CD4-positive, CD25-positive, alpha-beta regulatory T cell (primary cell): ENCODE measurements around the gene DOCK3. TPM values are rescaled to one million over a fixed set of nuclear protein-coding genes. Genes with fewer than 3 reads are reported as not detected.

Experiments
- ATAC-seq, 2 donors: fragments of 150-1000 bp; cut with Tn5 transposase; one replicate each; pipeline ENCODE4 v1.10.0; 2021; ENCODE audit warnings: low read depth in 2 of 2, moderate number of reproducible peaks in 2 of 2, moderate library complexity in 1 of 2
- DNase-seq, 3 donors: peaks; one replicate each; pipeline versions ENCODE4 v3.0.0 to v3.0.0-alpha.2; 2012 to 2022; ENCODE audit warnings: mixed read lengths in 1 of 3
- H3K27ac ChIP-seq: one replicate; pipeline ENCODE4 v1.7.0; 2013; ENCODE audit warnings: mild to moderate bottlenecking, low read length; ENCODE audit not compliant: insufficient read depth, poor library complexity, severe bottlenecking
- H3K27me3 ChIP-seq: one replicate; pipeline ENCODE4 v1.7.0; 2013; ENCODE audit warnings: low read length; ENCODE audit not compliant: control insufficient read depth, insufficient read depth
- H3K36me3 ChIP-seq: one replicate; pipeline ENCODE4 v1.7.0; 2013; ENCODE audit warnings: mild to moderate bottlenecking, low read length, moderate library complexity; ENCODE audit not compliant: control insufficient read depth, insufficient read depth
- H3K4me1 ChIP-seq: 2 replicates; pipeline ENCODE4 v1.7.0; 2013; ENCODE audit warnings: mild to moderate bottlenecking, low read length; ENCODE audit not compliant: insufficient read depth, control insufficient read depth, poor library complexity, severe bottlenecking
- H3K4me3 ChIP-seq: one replicate; pipeline ENCODE4 v1.7.0; 2013; ENCODE audit warnings: low read depth, mild to moderate bottlenecking, low read length, moderate library complexity
- H3K9me3 ChIP-seq, 2 experiments: 1 replicate in 1 of 2; 2 replicates in 1 of 2; pipeline ENCODE4 v1.7.0; 2013; ENCODE audit warnings: low read length in 2 of 2, mild to moderate bottlenecking in 1 of 2, moderate library complexity in 1 of 2; ENCODE audit not compliant: control insufficient read depth in 2 of 2
- H3K27ac Mint-ChIP-seq, 3 donors: one replicate each; pipeline ENCODE4 v1.8.0; 2020 to 2022; ENCODE audit warnings: mild to moderate bottlenecking in 3 of 3, mixed read lengths in 3 of 3, moderate library complexity in 2 of 3
- H3K27me3 Mint-ChIP-seq: one replicate; pipeline ENCODE4 v1.8.0; 2022; ENCODE audit warnings: mild to moderate bottlenecking, mixed read lengths
- H3K36me3 Mint-ChIP-seq: one replicate; pipeline ENCODE4 v1.8.0; 2020; ENCODE audit warnings: mixed read lengths
- H3K4me1 Mint-ChIP-seq, 4 donors: one replicate each; pipeline ENCODE4 v1.8.0; 2020 to 2022; ENCODE audit warnings: mixed read lengths in 4 of 4, mild to moderate bottlenecking in 1 of 4
- H3K4me3 Mint-ChIP-seq, 4 donors: one replicate each; pipeline ENCODE4 v1.8.0; 2020 to 2022; ENCODE audit warnings: mild to moderate bottlenecking in 4 of 4, mixed read lengths in 4 of 4, moderate library complexity in 3 of 4
- H3K9me3 Mint-ChIP-seq, 7 donors: one replicate each; pipeline ENCODE4 v1.8.0; 2020 to 2022; ENCODE audit warnings: mixed read lengths in 7 of 7, mild to moderate bottlenecking in 3 of 7, moderate library complexity in 2 of 7
- polyA plus RNA-seq, 4 donors: library from polyadenylated mRNA; unstranded; fragments of 300-500 nt; fragmentation: Illumina TruSeq; gene quantifications; one replicate each; pipeline ENCODE4 v1.2.3, GENCODE V29; 2021
- total RNA-seq: library from RNA; stranded (reverse); gene quantifications from one replicate; pipeline ENCODE4 v1.2.3, GENCODE V29; 2022

DOCK3 gene
- total and polyA plus RNA-seq, 5 donors from 2014 or later = 0.03 to 0.35 (median 0.08) TPM

- Mint-ChIP-seq H3K27ac (peak overlapping the region; percentile 82 to 88 (median 84)), H3K4me1 (peaks cover 7 to 36% (median 28%) of the 10 kb centered on the region in 4 donors), H3K9me3 (no peaks in the 10 kb centered on the region), H3K4me3 (no peak overlapping the region), H3K27me3 (no peaks in the 10 kb centered on the region), H3K36me3 (peaks cover 32% of the 10 kb centered on the region)
- Histone ChIP-seq H3K36me3 (peaks cover 81% of the 10 kb centered on the region), H3K9me3 (no peaks in the 10 kb centered on the region), H3K4me3 (no peak overlapping the region), H3K27ac (no peak overlapping the region), H3K4me1 (peaks cover 8% of the 10 kb centered on the region), H3K27me3 (no peaks in the 10 kb centered on the region)
- DNase-seq = no peak
- ATAC-seq = no peak
Measured at GRCh38 chr3:51400166-51400565, 725.4 kb downstream of the DOCK3 start.

GRCh38 chr3:51401735-51402134 lies 727.0 kb downstream of the DOCK3 start:
- H3K4me1 ChIP-seq = peaks cover 3% of the 10 kb centered on the region
- no peak for DNase-seq
- H3K4me1 Mint-ChIP-seq = peaks cover 10 to 31% (median 22%) of the 10 kb centered on the region in 4 donors
- H3K36me3 ChIP-seq = peaks cover 76% of the 10 kb centered on the region
- H3K27ac Mint-ChIP-seq = peak overlapping the region in 2 of 3 donors; percentile 23 to 76
- H3K9me3 Mint-ChIP-seq = no peaks in the 10 kb centered on the region
- H3K36me3 Mint-ChIP-seq = peaks cover 30% of the 10 kb centered on the region
- ATAC-seq = no peak
- H3K4me3 Mint-ChIP-seq = no peak overlapping the region
- H3K4me3 ChIP-seq = no peak overlapping the region
- no peaks in the 10 kb centered on the region for H3K27me3 ChIP-seq
- no peaks in the 10 kb centered on the region for H3K9me3 ChIP-seq
- no peak overlapping the region for H3K27ac ChIP-seq
- H3K27me3 Mint-ChIP-seq = no peaks in the 10 kb centered on the region

- no peaks in the 10 kb centered on the region for H3K4me1 ChIP-seq
- H3K36me3 ChIP-seq = peaks cover 70% of the 10 kb centered on the region
- H3K27ac Mint-ChIP-seq = peak overlapping the region; percentile 76 to 85 (median 83)
- H3K27me3 ChIP-seq = no peaks in the 10 kb centered on the region
- H3K9me3 Mint-ChIP-seq = no peaks in the 10 kb centered on the region
- no peak overlapping the region for H3K4me3 ChIP-seq
- no peaks in the 10 kb centered on the region for H3K9me3 ChIP-seq
- H3K4me3 Mint-ChIP-seq = no peak overlapping the region
- H3K4me1 Mint-ChIP-seq = peaks cover 10 to 30% (median 18%) of the 10 kb centered on the region in 4 donors
- no peaks in the 10 kb centered on the region for H3K27me3 Mint-ChIP-seq
- DNase-seq (no peak), ATAC-seq (no peak)
- peaks cover 33% of the 10 kb centered on the region for H3K36me3 Mint-ChIP-seq
- no peak overlapping the region for H3K27ac ChIP-seq
Measured at GRCh38 chr3:51403675-51404074, 728.9 kb downstream of the DOCK3 start.

GRCh38 chr3:51408021-51408420 lies 733.3 kb downstream of the DOCK3 start:
- ATAC-seq = no peak
- Mint-ChIP-seq H3K9me3 (no peaks in the 10 kb centered on the region), H3K27me3 (no peaks in the 10 kb centered on the region), H3K36me3 (peaks cover 50% of the 10 kb centered on the region), H3K4me3 (no peak overlapping the region), H3K4me1 (peaks cover 14 to 28% (median 22%) of the 10 kb centered on the region in 4 donors), H3K27ac (no peak overlapping the region)
- H3K4me3 ChIP-seq = no peak overlapping the region
- no peak overlapping the region for H3K27ac ChIP-seq
- no peaks in the 10 kb centered on the region for H3K27me3 ChIP-seq
- DNase-seq = no peak
- H3K9me3 ChIP-seq = no peaks in the 10 kb centered on the region
- no peaks in the 10 kb centered on the region for H3K4me1 ChIP-seq
- peaks cover 80% of the 10 kb centered on the region for H3K36me3 ChIP-seq

- peaks cover 53% of the 10 kb centered on the region for H3K36me3 Mint-ChIP-seq
- Histone ChIP-seq H3K4me3 (no peak overlapping the region), H3K4me1 (no peaks in the 10 kb centered on the region), H3K9me3 (no peaks in the 10 kb centered on the region), H3K36me3 (peaks cover 81% of the 10 kb centered on the region), H3K27ac (no peak overlapping the region), H3K27me3 (no peaks in the 10 kb centered on the region)
- H3K9me3 Mint-ChIP-seq = no peaks in the 10 kb centered on the region
- peaks cover 11 to 21% (median 16%) of the 10 kb centered on the region in 4 donors for H3K4me1 Mint-ChIP-seq
- ATAC-seq (no peak), DNase-seq (no peak)
- H3K27ac Mint-ChIP-seq = peak overlapping the region in 1 of 3 donors; percentile 83
- H3K4me3 Mint-ChIP-seq = no peak overlapping the region
- H3K27me3 Mint-ChIP-seq = no peaks in the 10 kb centered on the region
Measured at GRCh38 chr3:51408813-51409212, 734.1 kb downstream of the DOCK3 start.

- H3K4me1 ChIP-seq = no peaks in the 10 kb centered on the region
- no peaks in the 10 kb centered on the region for H3K27me3 Mint-ChIP-seq
- H3K4me3 ChIP-seq = no peak overlapping the region
- H3K27ac Mint-ChIP-seq = peak overlapping the region in 1 of 3 donors; percentile 29
- no peak for DNase-seq
- ATAC-seq = no peak
- H3K9me3 Mint-ChIP-seq = no peaks in the 10 kb centered on the region
- no peak overlapping the region for H3K4me3 Mint-ChIP-seq
- H3K27ac ChIP-seq = no peak overlapping the region
- H3K9me3 ChIP-seq = no peaks in the 10 kb centered on the region
- H3K27me3 ChIP-seq = no peaks in the 10 kb centered on the region
- peaks cover 31% of the 10 kb centered on the region for H3K36me3 Mint-ChIP-seq
- H3K36me3 ChIP-seq = peaks cover 53% of the 10 kb centered on the region
- H3K4me1 Mint-ChIP-seq = no peaks in the 10 kb centered on the region
Measured at GRCh38 chr3:51422211-51422610, 747.5 kb downstream of the DOCK3 start.

- Histone ChIP-seq H3K4me1 (no peaks in the 10 kb centered on the region), H3K36me3 (peaks cover 67% of the 10 kb centered on the region), H3K4me3 (no peak overlapping the region), H3K27ac (no peak overlapping the region), H3K27me3 (no peaks in the 10 kb centered on the region), H3K9me3 (no peaks in the 10 kb centered on the region)
- no peaks in the 10 kb centered on the region for H3K4me1 Mint-ChIP-seq
- no peak overlapping the region for H3K27ac Mint-ChIP-seq
- no peaks in the 10 kb centered on the region for H3K27me3 Mint-ChIP-seq
- no peak overlapping the region for H3K4me3 Mint-ChIP-seq
- DNase-seq = no peak
- no peak for ATAC-seq
- H3K9me3 Mint-ChIP-seq = no peaks in the 10 kb centered on the region
- H3K36me3 Mint-ChIP-seq = peaks cover 33% of the 10 kb centered on the region
Measured at GRCh38 chr3:51426921-51427320, 752.2 kb downstream of the DOCK3 start.

GRCh38 chr3:51429138-51429537 lies 754.4 kb downstream of the DOCK3 start:
- ATAC-seq (no peak), DNase-seq (no peak)
- Mint-ChIP-seq H3K4me3 (no peak overlapping the region), H3K4me1 (peaks cover 0 to 3% (median 0%) of the 10 kb centered on the region in 4 donors), H3K27ac (no peak overlapping the region), H3K9me3 (no peaks in the 10 kb centered on the region), H3K27me3 (no peaks in the 10 kb centered on the region), H3K36me3 (peaks cover 38% of the 10 kb centered on the region)
- Histone ChIP-seq H3K27me3 (no peaks in the 10 kb centered on the region), H3K4me3 (no peak overlapping the region), H3K9me3 (no peaks in the 10 kb centered on the region), H3K4me1 (no peaks in the 10 kb centered on the region), H3K27ac (no peak overlapping the region), H3K36me3 (peaks cover 80% of the 10 kb centered on the region)
